ENCODE results near the gene RNF130.

The RNF130 gene

GRCh38 chr5:179915406-179915935 is 156.1 kb downstream of the RNF130 start:
- DNase-seq (ENCODE audit: low spot score), result no peak

- DNase-seq (ENCODE audit: low spot score), result no peak
Measured at GRCh38 chr5:179914032-179914755, 157.4 kb downstream of the RNF130 start.

DNA sequence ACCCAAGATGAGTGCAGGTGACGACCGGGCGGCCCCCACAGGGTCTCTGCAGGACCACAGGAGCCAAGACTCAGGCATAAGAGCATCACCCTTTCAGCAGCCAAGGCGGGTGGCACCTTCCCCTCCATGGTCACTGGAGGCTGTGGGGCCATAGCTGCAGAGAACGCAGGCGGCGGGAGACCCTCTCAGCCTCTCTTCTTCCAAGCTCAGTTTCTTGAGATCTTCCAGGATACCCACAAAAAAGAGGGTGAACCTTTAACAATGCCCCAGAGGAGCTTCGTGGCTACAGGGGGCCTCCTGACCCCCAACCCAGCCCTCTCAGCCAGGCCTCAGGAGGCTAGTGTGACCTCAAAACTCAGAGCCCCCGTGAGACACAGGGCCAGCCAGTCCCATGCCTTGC is 158.1 kb downstream of the RNF130 start:
- DNase-seq (ENCODE audit: low spot score), result no peak

- DNase-seq (ENCODE audit: low spot score), result no peak
Measured at GRCh38 chr5:179912951-179913350, 158.6 kb downstream of the RNF130 start.

DNA sequence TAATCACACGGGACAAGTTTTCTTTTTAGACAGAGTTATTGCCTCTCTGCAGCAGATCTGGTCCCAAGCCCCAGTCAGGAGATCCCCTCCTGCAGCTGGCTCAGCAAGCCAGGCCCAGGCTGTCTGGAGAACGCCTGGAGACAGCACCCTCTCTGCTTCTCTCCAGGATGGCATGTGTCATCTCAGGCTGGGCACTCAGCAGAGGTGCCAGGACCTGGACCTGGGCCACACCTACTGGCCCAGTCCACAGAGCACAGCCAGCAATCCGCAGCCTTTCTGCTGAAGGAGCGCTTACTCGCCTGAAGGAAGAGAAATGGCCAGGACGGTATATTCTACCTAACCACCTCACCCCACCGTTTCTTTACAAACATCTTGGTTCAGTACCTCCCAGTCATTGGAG is 159.2 kb downstream of the RNF130 start:
- no peak for DNase-seq (ENCODE audit: low spot score)

DNA sequence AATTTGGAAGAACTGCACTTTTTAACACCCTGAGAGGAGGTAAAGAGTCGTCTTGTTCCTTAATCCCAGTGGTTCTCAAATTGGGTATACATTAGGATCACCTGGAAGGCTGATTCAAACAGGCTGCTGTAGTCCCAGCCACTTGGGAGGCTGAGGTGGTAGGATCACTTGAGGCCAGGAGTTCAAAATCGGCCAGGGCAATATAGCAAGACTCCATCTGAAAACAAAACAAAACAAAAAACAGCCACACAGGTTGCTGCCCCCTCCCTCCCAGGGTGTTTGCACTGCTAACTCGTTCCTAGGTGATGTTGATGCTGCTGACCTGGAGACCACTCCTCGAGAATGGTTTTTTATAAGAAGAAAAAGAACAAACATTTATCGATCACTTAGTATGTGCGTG is 162.3 kb downstream of the RNF130 start:
- DNase-seq (ENCODE audit: low spot score), result no peak

DNA sequence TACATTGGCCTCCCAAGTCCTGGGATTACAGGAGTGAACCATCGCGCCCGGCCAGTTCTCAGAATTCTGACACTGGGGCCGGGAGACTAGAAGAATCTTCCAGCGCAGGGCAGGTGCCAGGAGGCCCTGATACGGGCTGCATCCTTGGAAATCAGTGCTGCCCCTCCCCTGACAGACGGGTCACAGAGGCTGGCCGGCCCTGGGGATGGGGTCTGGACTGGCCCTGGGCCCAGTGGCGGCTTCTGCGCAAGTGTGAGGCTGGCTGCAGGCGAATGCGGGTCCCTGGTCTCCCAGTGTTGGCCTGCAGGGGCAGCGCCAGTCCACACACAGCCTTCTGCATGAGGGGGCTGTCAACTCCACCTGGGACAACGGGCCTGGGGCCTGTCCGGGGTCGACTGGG is 163.0 kb downstream of the RNF130 start:
- DNase-seq (ENCODE audit: low spot score), result no peak

GRCh38 chr5:179907556-179908324 is 163.8 kb downstream of the RNF130 start, which contains the start of gene TBC1D9B:
Gene TBC1D9B (minus strand): TSS chr5:179907897. CDS start chr5:179907821, 76 bp downstream.
- DNase-seq (ENCODE audit: low spot score), result peak; percentile 79

DNA sequence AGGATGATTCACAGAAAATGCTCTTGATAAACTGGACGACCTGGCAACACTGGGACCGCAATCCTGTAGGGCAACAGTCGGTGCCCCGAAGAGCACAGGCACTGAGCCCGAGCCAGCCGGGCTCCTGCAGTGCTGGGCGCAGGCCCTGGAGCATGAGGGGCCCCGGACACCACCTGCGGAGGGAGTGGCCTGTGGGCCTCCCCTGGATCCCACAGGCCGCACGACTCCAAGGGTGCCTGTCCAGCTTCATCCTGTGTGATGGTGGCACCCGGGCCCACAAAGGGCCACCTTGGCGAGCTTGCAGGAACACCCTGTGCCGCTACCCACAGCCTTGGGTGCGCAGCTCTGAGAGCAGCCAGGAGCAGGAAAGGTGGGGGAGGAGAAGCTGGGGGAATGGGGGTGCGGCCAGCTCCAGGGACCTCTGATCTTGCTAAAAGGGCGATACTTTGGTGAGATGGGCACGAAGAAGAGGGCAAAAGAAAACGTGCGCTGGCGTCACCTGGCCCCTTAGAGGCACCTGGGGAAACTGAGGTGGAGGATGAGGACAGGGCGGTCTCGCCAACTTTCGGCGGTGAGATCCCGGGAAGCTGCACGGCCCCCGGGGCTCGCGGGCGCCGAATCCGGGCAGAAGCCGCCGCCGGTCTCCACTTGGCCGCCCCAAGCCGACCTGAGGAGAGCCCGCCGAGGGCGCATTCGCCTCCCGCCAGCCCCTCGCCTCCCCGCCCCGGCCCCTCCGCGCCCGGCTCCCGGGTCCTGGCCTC is 164.6 kb downstream of the RNF130 start:
- no peak for DNase-seq (ENCODE audit: low spot score)

GRCh38 chr5:179906294-179906794 is 165.2 kb downstream of the RNF130 start:
- DNase-seq (ENCODE audit: low spot score), result no peak

DNA sequence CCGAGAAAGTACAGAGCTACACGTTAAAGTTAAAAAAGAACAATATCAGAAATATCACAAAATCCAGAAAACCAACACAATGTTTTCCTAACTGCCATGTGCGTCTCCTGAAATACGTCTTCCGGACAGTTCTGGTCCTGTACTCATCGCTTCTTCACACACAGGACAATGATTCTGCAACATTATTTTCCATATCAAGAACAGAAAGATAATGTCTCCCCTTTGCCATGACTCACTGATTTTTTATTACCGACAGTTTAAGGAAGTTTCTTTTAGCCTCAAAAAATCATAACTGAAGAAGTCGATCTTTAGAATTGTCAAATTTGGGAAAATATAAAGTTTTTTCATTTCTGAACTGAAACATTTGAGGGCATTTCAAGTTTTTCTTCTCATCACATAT is 166.4 kb downstream of the RNF130 start:
- no peak for DNase-seq (ENCODE audit: low spot score)

Measured in hematopoietic multipotent progenitor cell treated with erythropoietin and hydrocortisone succinate and interleukin-3 and kit ligand, for 15 days (in vitro differentiated cells).